Trophoblast cell (in vitro differentiated cells and primary cell): ENCODE data around the gene CLEC2L.

Source experiments
- DNase-seq, 2 donors: peaks; one replicate each; pipeline ENCODE4 v3.0.0-alpha.2; 2016
- H2AFZ ChIP-seq: 2 replicates; pipeline ENCODE4 v1.6.1; 2013; ENCODE audit warnings: low read length, moderate library complexity, mild to moderate bottlenecking; ENCODE audit not compliant: insufficient read depth, poor library complexity
- H2AK5ac ChIP-seq: 2 replicates; pipeline ENCODE4 v1.6.1; 2013; ENCODE audit warnings: mild to moderate bottlenecking, low read length
- H2BK120ac ChIP-seq: 2 replicates; pipeline ENCODE4 v1.6.1; 2013; ENCODE audit warnings: low read length, mild to moderate bottlenecking, moderate library complexity; ENCODE audit not compliant: insufficient read depth, poor library complexity
- H2BK12ac ChIP-seq: 2 replicates; pipeline ENCODE4 v1.6.1; 2013; ENCODE audit warnings: mild to moderate bottlenecking, low read length, moderate library complexity
- H2BK5ac ChIP-seq: 2 replicates; pipeline ENCODE4 v1.6.1; 2013; ENCODE audit warnings: low read length, low read depth, moderate library complexity, mild to moderate bottlenecking; ENCODE audit not compliant: poor library complexity
- H3K14ac ChIP-seq: 2 replicates; pipeline ENCODE4 v1.6.1; 2013; ENCODE audit warnings: mild to moderate bottlenecking, low read length
- H3K18ac ChIP-seq: 2 replicates; pipeline ENCODE4 v1.6.1; 2013; ENCODE audit warnings: mild to moderate bottlenecking, low read length
- H3K23ac ChIP-seq: 2 replicates; pipeline ENCODE4 v1.6.1; 2013; ENCODE audit warnings: low read length
- H3K27ac ChIP-seq: 2 replicates; pipeline ENCODE4 v1.5.1; 2013; ENCODE audit warnings: low read depth, mild to moderate bottlenecking, inconsistent platforms, low read length, moderate library complexity
- H3K27me3 ChIP-seq: 2 replicates; pipeline ENCODE4 v1.6.1; 2013; ENCODE audit warnings: inconsistent platforms, mild to moderate bottlenecking, low read length, moderate library complexity; ENCODE audit not compliant: insufficient read depth
- H3K36me3 ChIP-seq, 2 experiments: 1 replicate in 1 of 2; 2 replicates in 1 of 2; pipeline ENCODE4 v1.6.1; 2013; ENCODE audit warnings: low read length in 2 of 2, mild to moderate bottlenecking in 2 of 2, moderate library complexity in 1 of 2; ENCODE audit not compliant: insufficient read depth in 2 of 2, control insufficient read depth in 1 of 2
- H3K4ac ChIP-seq: 2 replicates; pipeline ENCODE4 v1.6.1; 2013; ENCODE audit warnings: low read depth, mild to moderate bottlenecking, low read length, moderate library complexity
- H3K4me1 ChIP-seq, 2 experiments: 1 replicate in 1 of 2; 2 replicates in 1 of 2; pipeline ENCODE4 v1.6.1; 2013; ENCODE audit warnings: low read length in 2 of 2, mild to moderate bottlenecking in 2 of 2, moderate library complexity in 1 of 2; ENCODE audit not compliant: insufficient read depth in 2 of 2, control insufficient read depth in 1 of 2
- H3K4me2 ChIP-seq: 2 replicates; pipeline ENCODE4 v1.6.1; 2013; ENCODE audit warnings: inconsistent platforms, mild to moderate bottlenecking, low read length, moderate library complexity
- H3K4me3 ChIP-seq: 2 replicates; pipeline ENCODE4 v1.5.1; 2013; ENCODE audit warnings: mild to moderate bottlenecking, low read depth, low read length, inconsistent platforms
- H3K79me1 ChIP-seq: one replicate; pipeline ENCODE4 v1.6.1; 2013; ENCODE audit warnings: low read length
- H3K79me2 ChIP-seq: 2 replicates; pipeline ENCODE4 v1.6.1; 2013; ENCODE audit warnings: low read length, mild to moderate bottlenecking; ENCODE audit not compliant: control insufficient read depth, insufficient read depth, poor library complexity
- H3K9ac ChIP-seq: 2 replicates; pipeline ENCODE4 v1.6.1; 2013; ENCODE audit warnings: mild to moderate bottlenecking, low read length
- H3K9me3 ChIP-seq: 2 replicates; pipeline ENCODE4 v1.6.1; 2013; ENCODE audit warnings: low read depth, mild to moderate bottlenecking, control low read depth, inconsistent platforms, low read length; ENCODE audit not compliant: insufficient read depth
- H4K12ac ChIP-seq: 2 replicates; pipeline ENCODE4 v1.6.1; 2013; ENCODE audit warnings: low read depth, mild to moderate bottlenecking, low read length, moderate library complexity
- H4K8ac ChIP-seq: 2 replicates; pipeline ENCODE4 v1.6.1; 2013; ENCODE audit warnings: low read depth, mild to moderate bottlenecking, low read length, moderate library complexity
- H4K91ac ChIP-seq: one replicate; pipeline ENCODE4 v1.6.1; 2013; ENCODE audit warnings: low read depth, mild to moderate bottlenecking, low read length, moderate library complexity
- WGBS: extraction: QIAGEN DNeasy Blood & Tissue Kit; methylation state at CpG from one replicate; pipeline ENCODE4 v1.1.7; 2013; ENCODE audit warnings: missing lambda C conversion rate; ENCODE audit not compliant: insufficient read length, insufficient coverage; ENCODE audit errors: extremely low coverage; 5-methylcytosine and 5-hydroxymethylcytosine counted together

The CLEC2L gene

GRCh38 chr7:139525750-139526149, 2.3 kb downstream of the CLEC2L start:
- no peak overlapping the region for H3K4ac ChIP-seq
- H3K4me3 ChIP-seq = no peak overlapping the region
- no peak overlapping the region for H3K27ac ChIP-seq
- H2AFZ ChIP-seq = no peak overlapping the region
- H3K18ac ChIP-seq = no peak overlapping the region
- no peak overlapping the region for H2BK5ac ChIP-seq
- H3K27me3 ChIP-seq = peaks cover 35% of the 10 kb centered on the region
- H2BK120ac ChIP-seq = no peak overlapping the region
- no peaks in the 10 kb centered on the region for H3K79me1 ChIP-seq
- H2AK5ac ChIP-seq = no peak overlapping the region
- no peaks in the 10 kb centered on the region for H3K36me3 ChIP-seq
- no peak overlapping the region for H3K9ac ChIP-seq
- H3K9me3 ChIP-seq = peaks cover 7% of the 10 kb centered on the region
- H4K12ac ChIP-seq = no peak overlapping the region
- no peak overlapping the region for H3K4me2 ChIP-seq
- H4K91ac ChIP-seq = no peak overlapping the region
- H3K14ac ChIP-seq = no peak overlapping the region
- H3K79me2 ChIP-seq = no peaks in the 10 kb centered on the region
- H2BK12ac ChIP-seq = no peak overlapping the region
- no peak overlapping the region for H3K23ac ChIP-seq
- DNase-seq = no peak
- H4K8ac ChIP-seq = no peak overlapping the region
- H3K4me1 ChIP-seq = no peaks in the 10 kb centered on the region

DNA sequence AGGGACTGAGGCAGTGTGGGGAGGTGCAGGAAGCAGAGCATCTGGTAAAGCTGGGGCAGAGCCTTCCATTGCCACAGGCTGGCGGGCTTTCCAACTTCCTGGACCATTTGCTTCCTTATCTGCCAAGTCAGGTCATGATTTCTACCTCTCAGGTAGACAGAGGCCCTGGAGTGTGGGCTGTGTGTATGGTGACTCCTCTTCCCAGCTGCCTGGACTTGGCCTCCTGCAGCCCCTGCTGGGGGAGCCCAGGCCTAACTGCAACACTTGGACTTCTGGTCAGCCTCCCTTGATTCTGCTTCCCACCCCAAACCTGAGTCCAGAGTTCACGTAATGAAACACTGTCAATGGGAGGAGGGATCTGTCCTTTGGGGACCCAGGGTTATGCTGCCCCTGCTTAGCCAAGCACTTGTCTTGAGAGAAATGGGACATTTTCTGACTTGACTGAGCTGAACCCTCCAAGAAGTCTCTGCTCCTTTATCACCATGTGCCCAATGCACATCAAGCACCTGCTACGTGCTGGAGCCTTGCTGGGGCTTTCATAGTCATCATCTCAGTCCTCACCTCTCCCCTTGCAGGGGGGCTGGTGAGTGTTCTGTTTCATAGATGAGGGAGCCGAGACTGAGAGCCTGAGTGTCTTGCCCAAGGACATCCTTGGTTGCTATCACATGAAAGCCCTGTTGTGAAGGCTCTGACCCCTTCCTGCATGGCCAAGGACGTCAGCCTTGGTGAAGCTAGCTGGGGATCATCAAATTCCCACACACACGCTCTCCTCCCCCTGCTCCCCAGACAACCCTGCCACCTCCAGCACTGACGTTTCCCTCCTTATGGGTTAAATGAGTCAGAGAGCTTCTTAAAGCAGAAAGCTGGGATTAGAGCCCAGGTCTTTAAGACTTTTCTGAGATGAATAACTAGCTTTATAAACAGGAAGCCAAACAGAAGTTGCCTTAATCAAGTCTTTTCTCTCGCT, 3.4 kb downstream of the CLEC2L start:
- Histone ChIP-seq H3K9me3 (peaks cover 7% of the 10 kb centered on the region), H3K4me2 (no peak overlapping the region), H2BK12ac (no peak overlapping the region), H3K4me3 (no peak overlapping the region), H3K4ac (no peak overlapping the region), H2AK5ac (no peak overlapping the region), H3K18ac (no peak overlapping the region), H3K4me1 (no peaks in the 10 kb centered on the region), H3K79me1 (no peaks in the 10 kb centered on the region), H2BK5ac (no peak overlapping the region), H2AFZ (no peak overlapping the region), H3K9ac (no peak overlapping the region), H3K14ac (no peak overlapping the region), H3K27me3 (peaks cover 29% of the 10 kb centered on the region), H4K12ac (no peak overlapping the region), H4K8ac (no peak overlapping the region), H3K36me3 (no peaks in the 10 kb centered on the region), H4K91ac (no peak overlapping the region), H3K23ac (no peak overlapping the region), H3K27ac (no peak overlapping the region), H2BK120ac (no peak overlapping the region), H3K79me2 (no peaks in the 10 kb centered on the region)
- no CpG with 5 or more reads among the region's 8 CpGs for WGBS
- DNase-seq = no peak

GRCh38 chr7:139531094-139531493, 7.6 kb downstream of the CLEC2L start:
- Histone ChIP-seq H3K23ac (no peak overlapping the region), H3K4me3 (no peak overlapping the region), H3K18ac (no peak overlapping the region), H3K27me3 (no peaks in the 10 kb centered on the region), H3K79me2 (no peaks in the 10 kb centered on the region), H2BK5ac (no peak overlapping the region), H3K27ac (no peak overlapping the region), H4K12ac (no peak overlapping the region), H3K4me2 (no peak overlapping the region), H2AK5ac (no peak overlapping the region), H3K79me1 (no peaks in the 10 kb centered on the region), H3K9ac (no peak overlapping the region), H3K36me3 (no peaks in the 10 kb centered on the region), H3K14ac (no peak overlapping the region), H4K8ac (no peak overlapping the region), H2AFZ (no peak overlapping the region), H3K4ac (no peak overlapping the region), H3K9me3 (peaks cover 2% of the 10 kb centered on the region), H4K91ac (no peak overlapping the region), H2BK120ac (no peak overlapping the region), H3K4me1 (no peaks in the 10 kb centered on the region), H2BK12ac (no peak overlapping the region)
- no CpG with 5 or more reads among the region's 1 CpG for WGBS
- no peak for DNase-seq

DNA sequence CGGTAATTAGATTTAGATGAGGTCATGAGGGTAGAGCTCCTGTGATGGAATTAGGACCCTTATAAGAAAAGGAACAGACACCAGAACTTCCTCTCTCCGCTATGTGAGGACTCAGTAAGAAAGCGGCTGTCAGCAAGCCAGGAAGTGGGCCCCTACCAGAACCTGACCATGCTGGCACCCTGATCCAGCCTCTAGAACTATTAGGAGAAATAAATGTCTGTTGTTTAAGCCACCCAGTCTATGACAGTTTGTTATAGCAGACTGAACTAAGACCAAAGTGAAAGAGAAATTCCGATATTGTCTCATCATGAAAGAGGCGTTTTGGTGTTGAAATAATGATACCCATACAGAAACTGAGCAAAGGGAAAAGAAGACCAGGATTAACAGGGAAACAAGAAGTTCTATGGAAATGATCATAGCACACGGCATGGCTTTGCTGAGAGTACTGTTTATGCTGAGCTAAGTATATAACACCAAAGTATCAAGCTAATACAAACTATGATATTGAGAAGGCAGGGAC, 9.2 kb downstream of the CLEC2L start:
- H4K91ac ChIP-seq = no peak overlapping the region
- peak; percentile 56 to 87 for DNase-seq
- H3K9ac ChIP-seq = no peak overlapping the region
- H2AFZ ChIP-seq = no peak overlapping the region
- H3K4me3 ChIP-seq = no peak overlapping the region
- no peaks in the 10 kb centered on the region for H3K36me3 ChIP-seq
- H3K79me2 ChIP-seq = no peaks in the 10 kb centered on the region
- H2BK120ac ChIP-seq = no peak overlapping the region
- no peak overlapping the region for H4K8ac ChIP-seq
- no peak overlapping the region for H3K18ac ChIP-seq
- no peak overlapping the region for H2BK5ac ChIP-seq
- H4K12ac ChIP-seq = no peak overlapping the region
- H3K4me1 ChIP-seq = no peaks in the 10 kb centered on the region
- H3K23ac ChIP-seq = no peak overlapping the region
- H3K27me3 ChIP-seq = no peaks in the 10 kb centered on the region
- no peak overlapping the region for H3K14ac ChIP-seq
- H3K9me3 ChIP-seq = peaks cover 2% of the 10 kb centered on the region
- H3K27ac ChIP-seq = no peak overlapping the region
- H2AK5ac ChIP-seq = no peak overlapping the region
- no peaks in the 10 kb centered on the region for H3K79me1 ChIP-seq
- no peak overlapping the region for H3K4ac ChIP-seq
- H2BK12ac ChIP-seq = no peak overlapping the region
- H3K4me2 ChIP-seq = no peak overlapping the region
- WGBS = no CpG with 5 or more reads among the region's 6 CpGs
